ENCODE data around the gene ZSWIM7.

The ZSWIM7 gene

DNA sequence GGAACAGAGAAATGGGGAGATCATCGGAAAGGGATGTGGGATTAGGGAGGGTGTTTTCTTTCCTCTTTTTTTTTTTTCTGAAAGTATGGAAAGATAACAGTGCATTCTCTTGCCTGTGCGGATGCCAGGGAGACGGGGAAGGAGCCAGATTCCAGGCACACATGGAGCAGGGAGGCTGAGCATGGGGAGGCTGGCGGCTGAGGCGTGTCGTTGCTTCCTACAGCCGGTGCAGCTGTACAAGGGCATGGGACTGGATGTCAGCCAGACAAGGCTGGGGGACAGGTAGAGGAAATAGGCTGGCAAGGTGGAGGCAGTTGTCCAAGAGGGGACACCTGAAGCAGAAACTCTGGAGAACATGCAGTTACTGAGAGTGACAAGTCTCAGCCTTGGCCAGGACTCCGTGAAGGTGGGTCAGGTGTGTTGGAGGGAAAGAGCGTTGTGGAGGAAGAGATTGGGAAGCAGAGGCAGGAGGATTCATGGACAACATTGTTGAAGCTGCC is 71.2 kb downstream of the ZSWIM7 start:
- DNase-seq = no peak
